HepG2 (cell line): ENCODE measurements around the gene NDUFB10. TPM values are rescaled to one million over a fixed set of nuclear protein-coding genes. Genes with fewer than 3 reads are reported as not detected.

Experiments used
- ASH2L ChIP-seq: fragments of 300-600, 200-600 bp; sonication (generic); IDR thresholded peaks from 2 replicates; pipeline ENCODE4 v1.7.0; 2017; ENCODE audit warnings: low read depth, mild to moderate bottlenecking, moderate library complexity, mixed read lengths, low read length; ENCODE audit not compliant: insufficient read length
- EZH2 ChIP-seq: conservative IDR thresholded peaks from 2 replicates; pipeline ENCODE4 v1.6.1; 2012; ENCODE audit warnings: mild to moderate bottlenecking, low read depth, low read length, moderate library complexity
- MTA1 ChIP-seq: sonication (generic); formaldehyde crosslinking; IDR thresholded peaks from 2 replicates; pipeline ENCODE4 v1.4.0; 2020; ENCODE audit warnings: missing genetic modification reagents, mild to moderate bottlenecking, borderline replicate concordance
- MYC ChIP-seq: sonication (generic); formaldehyde crosslinking; IDR thresholded peaks from 2 replicates; pipeline ENCODE4 v1.9.0; 2021; ENCODE audit warnings: missing genetic modification reagents, borderline replicate concordance
- NFYB ChIP-seq: sonication (generic); formaldehyde crosslinking; IDR thresholded peaks from 2 replicates; pipeline ENCODE4 v1.4.0; 2020; ENCODE audit warnings: missing genetic modification reagents
- PTBP1 ChIP-seq: fragments of 200-400 bp; formaldehyde crosslinking; IDR thresholded peaks from 2 replicates; pipeline ENCODE4 v1.6.1; 2018; ENCODE audit warnings: low read length, low read depth; ENCODE audit not compliant: poor library complexity, severe bottlenecking
- RCOR2 ChIP-seq: IDR thresholded peaks from 2 replicates; pipeline ENCODE4 v1.6.1; 2016; ENCODE audit warnings: missing biosample characterization, missing genetic modification reagents
- TMF1 ChIP-seq: sonication (generic); formaldehyde crosslinking; IDR thresholded peaks from 2 replicates; pipeline ENCODE4 v1.8.1; 2022; ENCODE audit warnings: low read depth, missing genetic modification reagents
- ZBTB39 ChIP-seq: sonication (generic); formaldehyde crosslinking; IDR thresholded peaks from 2 replicates; pipeline ENCODE4 v1.5.0; 2020; ENCODE audit warnings: missing genetic modification reagents
- ZFY ChIP-seq: sonication (generic); formaldehyde crosslinking; IDR thresholded peaks from 2 replicates; pipeline ENCODE4 v1.4.0; 2020; ENCODE audit warnings: missing genetic modification reagents
- ZMAT3 ChIP-seq: sonication (generic); formaldehyde crosslinking; conservative IDR thresholded peaks from 2 replicates; pipeline ENCODE4 v1.7.0; 2021; ENCODE audit warnings: missing genetic modification reagents
- ZNF263 ChIP-seq: sonication (generic); formaldehyde crosslinking; IDR thresholded peaks from 2 replicates; pipeline ENCODE4 v1.4.0; 2020; ENCODE audit warnings: missing genetic modification reagents
- ZNF280B ChIP-seq: sonication (generic); formaldehyde crosslinking; IDR thresholded peaks from 2 replicates; pipeline ENCODE4 v1.5.0; 2020; ENCODE audit warnings: missing genetic modification reagents, mild to moderate bottlenecking, borderline replicate concordance
- ZNF44 ChIP-seq: sonication (generic); formaldehyde crosslinking; IDR thresholded peaks from 2 replicates; pipeline ENCODE4 v1.5.1; 2020; ENCODE audit warnings: mild to moderate bottlenecking, missing genetic modification reagents
- ZNF580 ChIP-seq: IDR thresholded peaks from 2 replicates; pipeline ENCODE4 v1.6.1; 2016; ENCODE audit warnings: low read depth, borderline replicate concordance
- ZNF614 ChIP-seq: IDR thresholded peaks from 2 replicates; pipeline ENCODE4 v1.6.1; 2018; ENCODE audit warnings: missing biosample characterization, missing genetic modification reagents, inconsistent platforms, borderline replicate concordance
- ZNF75D ChIP-seq: sonication (generic); formaldehyde crosslinking; IDR thresholded peaks from 2 replicates; pipeline ENCODE4 v1.8.1; 2023; ENCODE audit warnings: missing genetic modification reagents, mild to moderate bottlenecking, borderline replicate concordance
- polyA plus RNA-seq, 8 experiments: library from polyadenylated mRNA; depleted of rRNA in 3 of 8; stranded (reverse) in 7 of 8; unstranded in 1 of 8; fragments of >200 nt; fragmentation: Illumina TruSeq in 4 of 8; extraction: Trizol in 4 of 8; gene quantifications; 2 replicates each; pipeline versions ENCODE4 v1.2.1 to v1.2.3, GENCODE V29; 2011 to 2016; ENCODE audit warnings: low read depth in 4 of 8, missing spikeins in 1 of 8, mixed read lengths in 1 of 8; ENCODE audit not compliant: insufficient read depth in 1 of 8
- total RNA-seq, 5 experiments: library from RNA; depleted of rRNA; stranded (reverse); fragments of >200 nt; fragmentation: Illumina TruSeq; extraction: Trizol; gene quantifications; 2 replicates each; pipeline ENCODE4 v1.2.3, GENCODE V29; 2016; ENCODE audit warnings: low read depth in 1 of 5
- TF ChIP-seq, protein P1 (sequence below): sonication (generic); formaldehyde crosslinking; IDR thresholded peaks from 2 replicates; pipeline ENCODE4 v1.4.0; 2020; ENCODE audit warnings: mild to moderate bottlenecking, missing genetic modification reagents
- TF ChIP-seq, protein P2 (sequence below): sonication (generic); formaldehyde crosslinking; IDR thresholded peaks from 2 replicates; pipeline ENCODE4 v1.4.0; 2020; ENCODE audit warnings: mild to moderate bottlenecking, missing genetic modification reagents
- TF ChIP-seq, protein P3 (sequence below): sonication (generic); formaldehyde crosslinking; IDR thresholded peaks from 2 replicates; pipeline ENCODE4 v1.4.0; 2020; ENCODE audit warnings: low read depth, missing genetic modification reagents

The NDUFB10 gene
- total and polyA plus RNA-seq, 2 of the 13 experiments (the other 11 are each of a cell fraction or from before 2014, with no cell fraction given), result 68.6 to 157 TPM

DNA sequence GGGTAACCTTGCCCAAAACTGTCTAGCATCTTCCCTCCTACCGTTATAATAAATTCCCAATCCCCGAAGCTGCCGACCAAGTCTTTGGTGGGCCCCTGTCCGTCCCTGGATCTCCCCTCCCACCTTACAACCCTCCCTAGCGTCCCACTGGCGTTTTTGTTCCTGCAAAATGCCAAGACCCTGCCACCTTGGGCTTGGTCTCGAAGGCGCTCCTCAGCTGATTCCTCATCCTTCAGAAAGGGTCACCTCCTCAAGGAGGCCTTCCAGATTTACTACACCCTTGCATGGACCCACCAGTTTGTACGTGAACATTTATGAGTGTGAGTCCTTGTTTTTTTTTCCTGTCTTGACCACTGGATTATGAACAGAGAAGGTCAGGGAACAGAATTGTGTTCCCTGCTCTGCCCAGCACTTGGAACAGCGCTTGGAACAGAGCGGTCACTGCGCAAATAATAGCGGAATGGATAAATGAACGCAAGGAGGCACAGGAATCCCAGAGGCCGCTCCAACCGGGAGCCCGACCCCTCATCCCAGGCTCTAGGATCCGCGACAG is 23.7 kb downstream of the NDUFB10 start (continued):
- TF ChIP-seq, protein P1, sequence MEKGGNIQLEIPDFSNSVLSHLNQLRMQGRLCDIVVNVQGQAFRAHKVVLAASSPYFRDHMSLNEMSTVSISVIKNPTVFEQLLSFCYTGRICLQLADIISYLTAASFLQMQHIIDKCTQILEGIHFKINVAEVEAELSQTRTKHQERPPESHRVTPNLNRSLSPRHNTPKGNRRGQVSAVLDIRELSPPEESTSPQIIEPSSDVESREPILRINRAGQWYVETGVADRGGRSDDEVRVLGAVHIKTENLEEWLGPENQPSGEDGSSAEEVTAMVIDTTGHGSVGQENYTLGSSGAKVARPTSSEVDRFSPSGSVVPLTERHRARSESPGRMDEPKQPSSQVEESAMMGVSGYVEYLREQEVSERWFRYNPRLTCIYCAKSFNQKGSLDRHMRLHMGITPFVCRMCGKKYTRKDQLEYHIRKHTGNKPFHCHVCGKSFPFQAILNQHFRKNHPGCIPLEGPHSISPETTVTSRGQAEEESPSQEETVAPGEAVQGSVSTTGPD (CRISPR knock-in tag), result no peak
- TF ChIP-seq TMF1 (CRISPR knock-in tag), result 0 out of 2 replicates have a peak, but pooled peaks have one; percentile 41
- TF ChIP-seq ZNF580 (CRISPR knock-in tag), result no peak
- TF ChIP-seq, protein P2, sequence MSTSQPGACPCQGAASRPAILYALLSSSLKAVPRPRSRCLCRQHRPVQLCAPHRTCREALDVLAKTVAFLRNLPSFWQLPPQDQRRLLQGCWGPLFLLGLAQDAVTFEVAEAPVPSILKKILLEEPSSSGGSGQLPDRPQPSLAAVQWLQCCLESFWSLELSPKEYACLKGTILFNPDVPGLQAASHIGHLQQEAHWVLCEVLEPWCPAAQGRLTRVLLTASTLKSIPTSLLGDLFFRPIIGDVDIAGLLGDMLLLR (CRISPR knock-in tag), result no peak
- no peak for TF ChIP-seq ASH2L
- TF ChIP-seq ZNF280B, result no peak
- TF ChIP-seq ZBTB39 (CRISPR knock-in tag), result 0 out of 2 replicates have a peak, but pooled peaks have one; percentile 4
- TF ChIP-seq, protein P3, sequence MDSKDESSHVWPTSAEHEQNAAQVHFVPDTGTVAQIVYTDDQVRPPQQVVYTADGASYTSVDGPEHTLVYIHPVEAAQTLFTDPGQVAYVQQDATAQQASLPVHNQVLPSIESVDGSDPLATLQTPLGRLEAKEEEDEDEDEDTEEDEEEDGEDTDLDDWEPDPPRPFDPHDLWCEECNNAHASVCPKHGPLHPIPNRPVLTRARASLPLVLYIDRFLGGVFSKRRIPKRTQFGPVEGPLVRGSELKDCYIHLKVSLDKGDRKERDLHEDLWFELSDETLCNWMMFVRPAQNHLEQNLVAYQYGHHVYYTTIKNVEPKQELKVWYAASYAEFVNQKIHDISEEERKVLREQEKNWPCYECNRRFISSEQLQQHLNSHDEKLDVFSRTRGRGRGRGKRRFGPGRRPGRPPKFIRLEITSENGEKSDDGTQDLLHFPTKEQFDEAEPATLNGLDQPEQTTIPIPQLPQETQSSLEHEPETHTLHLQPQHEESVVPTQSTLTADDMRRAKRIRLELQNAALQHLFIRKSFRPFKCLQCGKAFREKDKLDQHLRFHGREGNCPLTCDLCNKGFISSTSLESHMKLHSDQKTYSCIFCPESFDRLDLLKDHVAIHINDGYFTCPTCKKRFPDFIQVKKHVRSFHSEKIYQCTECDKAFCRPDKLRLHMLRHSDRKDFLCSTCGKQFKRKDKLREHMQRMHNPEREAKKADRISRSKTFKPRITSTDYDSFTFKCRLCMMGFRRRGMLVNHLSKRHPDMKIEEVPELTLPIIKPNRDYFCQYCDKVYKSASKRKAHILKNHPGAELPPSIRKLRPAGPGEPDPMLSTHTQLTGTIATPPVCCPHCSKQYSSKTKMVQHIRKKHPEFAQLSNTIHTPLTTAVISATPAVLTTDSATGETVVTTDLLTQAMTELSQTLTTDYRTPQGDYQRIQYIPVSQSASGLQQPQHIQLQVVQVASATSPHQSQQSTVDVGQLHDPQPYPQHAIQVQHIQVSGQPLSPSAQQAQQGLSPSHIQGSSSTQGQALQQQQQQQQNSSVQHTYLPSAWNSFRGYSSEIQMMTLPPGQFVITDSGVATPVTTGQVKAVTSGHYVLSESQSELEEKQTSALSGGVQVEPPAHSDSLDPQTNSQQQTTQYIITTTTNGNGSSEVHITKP (CRISPR knock-in tag), result 0 out of 2 replicates have a peak, but pooled peaks have one; percentile 19
- TF ChIP-seq ZNF263, result no peak
- no peak for TF ChIP-seq MTA1 (CRISPR knock-in tag)
- TF ChIP-seq RCOR2 (CRISPR knock-in tag), result peak; percentile 50; the same call in 1 of the 2 replicates
- TF ChIP-seq NFYB (CRISPR knock-in tag), result no peak
- TF ChIP-seq ZNF75D (CRISPR knock-in tag), result no peak
- 0 out of 2 replicates have a peak, but pooled peaks have one; percentile 25 for TF ChIP-seq ZNF44
- TF ChIP-seq MYC, result no peak
- no peak for TF ChIP-seq PTBP1
- no peak for TF ChIP-seq ZFY (CRISPR knock-in tag)
- TF ChIP-seq ZNF614 (CRISPR knock-in tag), result no peak
- no peak for TF ChIP-seq EZH2
- no peak for TF ChIP-seq ZMAT3 (CRISPR knock-in tag)
